ENCODE results near the gene ENGASE.
A peak's percentile ranks its signal among the peaks of the same experiment; 100 is the strongest.

Gene ENGASE

DNA sequence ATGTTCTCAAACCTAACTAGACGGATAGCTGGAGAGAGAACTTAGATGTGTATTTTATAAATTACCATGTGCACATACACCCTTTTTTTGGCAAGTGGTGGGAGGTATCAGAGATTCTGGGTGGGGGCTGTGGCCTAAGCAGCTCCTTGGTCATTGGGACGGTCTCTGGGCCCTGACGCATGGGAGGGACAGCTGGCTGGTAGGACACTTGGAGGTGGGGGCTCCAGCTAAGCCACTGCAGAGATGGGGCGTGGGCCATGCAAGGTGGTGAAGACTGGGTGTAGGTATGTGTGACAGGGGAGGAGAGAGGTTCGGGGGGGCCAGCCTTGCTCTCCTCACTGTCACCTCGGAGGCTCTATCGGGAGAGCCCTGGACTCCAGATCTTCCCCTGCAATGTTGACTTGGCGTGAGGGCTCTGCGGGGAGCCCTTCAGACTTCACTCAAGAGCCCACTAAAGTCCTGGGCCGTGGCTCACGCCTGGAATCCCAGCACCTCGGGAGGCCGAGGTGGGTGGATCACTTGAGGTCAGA lies 33.5 kb upstream of the ENGASE start:
- H3K4me3 ChIP-seq (ENCODE audit: low read depth, low read length), result no peak overlapping the region
- DNase-seq (ENCODE audit: low read depth), result no peak
- TF ChIP-seq CTCF (conservative IDR thresholded peaks at IDR 0.05; ENCODE audit: low read depth, low read length), result no peak

GRCh38 chr17:79041723-79042420 lies 32.8 kb upstream of the ENGASE start:
- TF ChIP-seq CTCF (conservative IDR thresholded peaks at IDR 0.05; ENCODE audit: low read depth, low read length), result no peak
- no peak for DNase-seq (ENCODE audit: low read depth)
- no peak overlapping the region for H3K4me3 ChIP-seq (ENCODE audit: low read depth, low read length)

- TF ChIP-seq CTCF (conservative IDR thresholded peaks at IDR 0.05; ENCODE audit: low read depth, low read length), result peak; percentile 91
- no peak overlapping the region for H3K4me3 ChIP-seq (ENCODE audit: low read depth, low read length)
- DNase-seq (ENCODE audit: low read depth), result peak; percentile 73
Measured at GRCh38 chr17:79042421-79043190, 32.0 kb upstream of the ENGASE start.

DNA sequence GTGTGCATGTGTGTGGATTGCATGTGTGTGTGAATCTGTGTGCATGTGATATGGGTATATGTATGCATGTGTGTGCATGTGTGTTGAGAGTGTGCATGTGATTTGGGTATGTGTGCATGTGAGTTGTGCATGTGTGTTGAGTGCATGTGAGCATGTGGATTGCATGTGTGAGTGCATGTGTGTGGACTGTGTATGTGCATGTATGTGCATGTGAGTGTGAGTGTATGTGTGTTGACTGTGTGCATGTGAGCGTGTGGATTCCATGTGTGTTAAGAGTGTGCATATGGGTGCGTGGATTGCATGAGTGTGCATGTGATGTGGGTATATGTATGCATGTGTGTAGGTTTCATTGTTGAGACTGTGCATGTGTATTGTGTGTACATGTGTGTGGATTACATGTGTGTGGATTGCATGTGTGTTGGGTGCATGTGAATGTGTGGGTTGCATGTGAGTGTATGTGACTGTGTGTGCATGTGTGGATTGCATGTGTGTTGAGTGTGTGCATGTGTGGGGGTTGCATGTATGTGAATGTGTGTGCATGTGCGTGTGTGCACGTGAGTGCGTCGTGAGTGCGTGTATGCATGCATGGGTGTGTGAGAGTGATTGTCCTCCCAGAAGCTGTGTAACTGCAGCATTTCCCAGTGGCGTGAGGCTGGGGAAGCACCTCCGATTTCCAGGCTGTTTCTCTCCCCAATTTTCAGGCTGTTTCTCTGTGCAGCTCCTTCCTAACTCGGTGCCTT lies 31.3 kb upstream of the ENGASE start:
- no peak for TF ChIP-seq CTCF (conservative IDR thresholded peaks at IDR 0.05; ENCODE audit: low read depth, low read length)
- no peak for DNase-seq (ENCODE audit: low read depth)
- no peak overlapping the region for H3K4me3 ChIP-seq (ENCODE audit: low read depth, low read length)

- no peak overlapping the region for H3K4me3 ChIP-seq (ENCODE audit: low read depth, low read length)
- no peak for DNase-seq (ENCODE audit: low read depth)
- no peak for TF ChIP-seq CTCF (conservative IDR thresholded peaks at IDR 0.05; ENCODE audit: low read depth, low read length)
Measured at GRCh38 chr17:79043931-79044320, 30.7 kb upstream of the ENGASE start.

DNA sequence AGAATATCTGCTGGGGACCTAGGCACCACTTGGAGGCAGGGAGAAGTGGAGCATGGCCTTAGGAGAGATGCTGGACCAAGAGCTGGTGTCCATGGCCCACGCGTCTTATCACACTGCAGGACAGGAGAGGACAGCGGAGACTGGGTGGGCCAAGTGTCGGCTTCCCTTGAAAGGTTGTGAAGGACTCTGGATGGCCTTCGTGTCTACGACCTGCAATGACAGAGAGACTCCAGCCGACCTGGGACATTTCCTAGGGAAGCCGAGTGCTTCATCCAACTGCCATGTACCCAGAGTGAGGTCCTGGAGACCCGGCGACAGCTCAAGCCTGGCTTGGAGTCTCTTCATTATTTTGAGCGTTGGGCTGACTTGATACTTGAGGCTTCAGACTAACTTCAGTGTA lies 30.2 kb upstream of the ENGASE start:
- no peak for TF ChIP-seq CTCF (conservative IDR thresholded peaks at IDR 0.05; ENCODE audit: low read depth, low read length)
- H3K4me3 ChIP-seq (ENCODE audit: low read depth, low read length), result no peak overlapping the region
- no peak for DNase-seq (ENCODE audit: low read depth)
